ENCODE data around the gene OSBPL1A.

GRCh38 chr18:24177499-24178133 is 220.0 kb downstream of the OSBPL1A start:
- TF ChIP-seq POLR2A (IDR thresholded peaks at IDR 0.05; ENCODE audit: low read length) (no peak), GATA1 (IDR thresholded peaks at IDR 0.05; ENCODE audit: low read depth, low read length) (no peak)
